ENCODE data around the gene TCF4. TPM values are rescaled to one million over a fixed set of nuclear protein-coding genes. Genes with fewer than 3 reads are reported as not detected.

Gene TCF4
- total RNA-seq, 6 donors from 2014 or later: 70.6 to 115 (median 92.4) TPM

- 79 to 80% methylated on average over 5 of the region's 5 CpGs for WGBS, 2 donors
- no peak overlapping the region for H3K4me3 ChIP-seq
- no peaks in the 10 kb centered on the region for H3K27me3 ChIP-seq
Observed at GRCh38 chr18:55530166-55530565, 57.8 kb downstream of the TCF4 start.

GRCh38 chr18:55529581-55529980 is 58.4 kb downstream of the TCF4 start:
- Histone ChIP-seq H3K27me3 (no peaks in the 10 kb centered on the region), H3K4me3 (no peak overlapping the region), H3K36me3 (no peaks in the 10 kb centered on the region), H3K4me1 (peaks cover 0 to 5% (median 4%) of the 10 kb centered on the region in 4 donors), H3K9me3 (no peaks in the 10 kb centered on the region), H3K27ac (no peak overlapping the region)
- 55 to 67% methylated on average over 4 of the region's 4 CpGs for WGBS, 2 donors
- no peak for TF ChIP-seq CTCF (IDR thresholded peaks at IDR 0.05)
- no peak for ATAC-seq (ENCODE audit: low FRiP score in 2 of 2)
- DNase-seq: no peak

More at GRCh38 chr18:55530166-55530565, 57.8 kb downstream of the TCF4 start:
- ATAC-seq (ENCODE audit: low FRiP score in 2 of 2) (no peak), DNase-seq (no peak)
- TF ChIP-seq CTCF (IDR thresholded peaks at IDR 0.05) (no peak), POLR2A (IDR thresholded peaks at IDR 0.05) (no peak), EP300 (IDR thresholded peaks at IDR 0.05) (no peak), POLR2AphosphoS5 (IDR thresholded peaks at IDR 0.05) (no peak)
- no peaks in the 10 kb centered on the region for H3K36me3 ChIP-seq
- no peaks in the 10 kb centered on the region for H3K9me3 ChIP-seq
- peaks cover 0 to 5% (median 4%) of the 10 kb centered on the region in 4 donors for H3K4me1 ChIP-seq
- no peak overlapping the region for H3K27ac ChIP-seq

- no peak for TF ChIP-seq CTCF (IDR thresholded peaks at IDR 0.05)
- TF ChIP-seq EP300 (IDR thresholded peaks at IDR 0.05): no peak
- no peak for TF ChIP-seq POLR2A (IDR thresholded peaks at IDR 0.05)
- no peak for TF ChIP-seq POLR2AphosphoS5 (IDR thresholded peaks at IDR 0.05)
- DNase-seq: no peak
- Histone ChIP-seq H3K27me3 (no peaks in the 10 kb centered on the region), H3K27ac (no peak overlapping the region), H3K36me3 (no peaks in the 10 kb centered on the region), H3K9me3 (no peaks in the 10 kb centered on the region), H3K4me1 (peaks cover 0 to 8% (median 5%) of the 10 kb centered on the region in 4 donors), H3K4me3 (no peak overlapping the region)
- no peak for ATAC-seq (ENCODE audit: low FRiP score in 2 of 2)
Observed at GRCh38 chr18:55525845-55526244, 62.1 kb downstream of the TCF4 start.

- DNase-seq: no peak
- no peaks in the 10 kb centered on the region for H3K9me3 ChIP-seq
- no peaks in the 10 kb centered on the region for H3K27me3 ChIP-seq
- ATAC-seq (ENCODE audit: low FRiP score in 2 of 2): no peak
- no peak overlapping the region for H3K4me3 ChIP-seq
- H3K4me1 ChIP-seq: peaks cover 0 to 8% (median 0%) of the 10 kb centered on the region in 4 donors
- H3K27ac ChIP-seq: no peak overlapping the region
- H3K36me3 ChIP-seq: no peaks in the 10 kb centered on the region
- TF ChIP-seq CTCF (IDR thresholded peaks at IDR 0.05) (no peak), POLR2AphosphoS5 (IDR thresholded peaks at IDR 0.05) (no peak), POLR2A (IDR thresholded peaks at IDR 0.05) (no peak), EP300 (IDR thresholded peaks at IDR 0.05) (no peak)
Observed at GRCh38 chr18:55524353-55525073, 63.5 kb downstream of the TCF4 start.

- Histone ChIP-seq H3K36me3 (no peaks in the 10 kb centered on the region), H3K9me3 (no peaks in the 10 kb centered on the region), H3K27me3 (no peaks in the 10 kb centered on the region), H3K4me1 (peaks cover 0 to 8% (median 0%) of the 10 kb centered on the region in 4 donors), H3K4me3 (no peak overlapping the region), H3K27ac (no peak overlapping the region)
- ATAC-seq (ENCODE audit: low FRiP score in 2 of 2) (no peak), DNase-seq (no peak)
- TF ChIP-seq POLR2AphosphoS5 (IDR thresholded peaks at IDR 0.05) (no peak), CTCF (IDR thresholded peaks at IDR 0.05) (no peak), EP300 (IDR thresholded peaks at IDR 0.05) (no peak), POLR2A (IDR thresholded peaks at IDR 0.05) (no peak)
Observed at GRCh38 chr18:55523001-55523400, 65.0 kb downstream of the TCF4 start.

Measured in upper lobe of left lung (tissue), 6 donors.